IMR-90 (cell line): ENCODE results near the gene ZNF630. TPM values are rescaled to one million over a fixed set of nuclear protein-coding genes. Genes with fewer than 3 reads are reported as not detected.

Experiments used
- ATAC-seq: fragments of 200-7000 bp; cut with Tn5 transposase; 2 replicates; pipeline ENCODE4 v1.9.1; 2020; ENCODE audit warnings: low read depth, mild to moderate bottlenecking, moderate library complexity
- BruUV-seq: library from RNA; stranded (reverse); fragments of 400-500 nt; replicated peaks from 2 replicates; lab custom pipeline; 2021; lab: Mats Ljungman, UMichigan
- CTCF ChIA-PET: fragments of 300-600 bp; formaldehyde crosslinking; extraction: SDS; loops from one replicate; lab custom pipeline; 2021; ENCODE audit warnings: antibody characterized with exemption; lab: Yijun Ruan, JAX
- POLR2A ChIA-PET: fragments of 300-600 bp; sonication (Branson Sonifier 250); formaldehyde crosslinking; loops from one replicate; lab custom pipeline; 2022; ENCODE audit warnings: antibody characterized with exemption; ENCODE audit not compliant: unreplicated experiment; lab: Charles Lee
- DNase-seq: peaks from one replicate; pipeline ENCODE4 v3.0.0; 2013
- H2AFZ ChIP-seq: replicated peaks from 2 replicates; pipeline ENCODE3; 2013; ENCODE audit warnings: low read length, mild to moderate bottlenecking; ENCODE audit not compliant: poor library complexity
- H2AK5ac ChIP-seq: 2 replicates; pipeline ENCODE4 v1.6.1; 2013; ENCODE audit warnings: low read depth, low read length, inconsistent platforms
- H2AK9ac ChIP-seq: replicated peaks from 2 replicates; pipeline ENCODE3; 2013; ENCODE audit warnings: mild to moderate bottlenecking, low read depth, low read length, moderate library complexity; ENCODE audit not compliant: poor library complexity
- H2BK120ac ChIP-seq: 2 replicates; pipeline ENCODE4 v1.6.1; 2013; ENCODE audit warnings: low read depth, low read length, inconsistent platforms
- H2BK15ac ChIP-seq: 3 replicates; pipeline ENCODE4 v1.6.1; 2013; ENCODE audit warnings: low read depth, low read length, inconsistent platforms
- H2BK20ac ChIP-seq: 2 replicates; pipeline ENCODE4 v1.6.1; 2013; ENCODE audit warnings: low read depth, mild to moderate bottlenecking, inconsistent platforms, low read length, moderate library complexity
- H2BK5ac ChIP-seq: 2 replicates; pipeline ENCODE4 v1.6.1; 2013; ENCODE audit warnings: mild to moderate bottlenecking, low read depth, low read length, inconsistent platforms; ENCODE audit not compliant: poor library complexity, severe bottlenecking
- H3K14ac ChIP-seq: replicated peaks from 2 replicates; pipeline ENCODE4 v1.6.1; 2013; ENCODE audit warnings: low read depth, low read length, inconsistent platforms
- H3K18ac ChIP-seq: 2 replicates; pipeline ENCODE4 v1.6.1; 2013; ENCODE audit warnings: low read depth, low read length, control low read depth
- H3K23ac ChIP-seq: 2 replicates; pipeline ENCODE4 v1.6.1; 2013; ENCODE audit warnings: low read depth, low read length, inconsistent platforms
- H3K27ac ChIP-seq: 2 replicates; pipeline ENCODE4 v1.5.1; 2013; ENCODE audit warnings: mild to moderate bottlenecking, control low read depth, low read length; ENCODE audit not compliant: insufficient read depth
- H3K27me3 ChIP-seq: 2 replicates; pipeline ENCODE4 v1.6.1; 2013; ENCODE audit warnings: low read length; ENCODE audit not compliant: control insufficient read depth, insufficient read depth
- H3K36me3 ChIP-seq: 2 replicates; pipeline ENCODE4 v1.6.1; 2013; ENCODE audit warnings: low read length, mixed read lengths; ENCODE audit not compliant: control insufficient read depth, insufficient read depth
- H3K4ac ChIP-seq: 2 replicates; pipeline ENCODE4 v1.6.1; 2013; ENCODE audit warnings: low read depth, low read length, inconsistent platforms
- H3K4me1 ChIP-seq: 2 replicates; pipeline ENCODE4 v1.6.1; 2013; ENCODE audit warnings: low read length, mixed read lengths; ENCODE audit not compliant: control insufficient read depth, insufficient read depth
- H3K4me2 ChIP-seq: 2 replicates; pipeline ENCODE4 v1.6.1; 2013; ENCODE audit warnings: low read depth, mild to moderate bottlenecking, control low read depth, low read length, moderate library complexity
- H3K4me3 ChIP-seq: 2 replicates; pipeline ENCODE4 v1.5.1; 2013; ENCODE audit warnings: low read depth, mild to moderate bottlenecking, control low read depth, low read length, moderate library complexity; ENCODE audit not compliant: insufficient read depth
- H3K56ac ChIP-seq: 2 replicates; pipeline ENCODE4 v1.6.1; 2013; ENCODE audit warnings: low read length, inconsistent platforms; ENCODE audit not compliant: insufficient read depth; ENCODE audit errors: extremely low read depth
- H3K79me1 ChIP-seq, 2 experiments: 2 replicates each; pipeline ENCODE4 v1.6.1; 2013; ENCODE audit warnings: low read length in 2 of 2, inconsistent platforms in 1 of 2, low read depth in 1 of 2
- H3K9ac ChIP-seq: 2 replicates; pipeline ENCODE4 v1.6.1; 2013; ENCODE audit warnings: low read depth, low read length, control low read depth
- H3K9me1 ChIP-seq: 2 replicates; pipeline ENCODE4 v1.6.1; 2013; ENCODE audit warnings: low read length, inconsistent platforms; ENCODE audit not compliant: insufficient read depth
- H3K9me3 ChIP-seq: 2 replicates; pipeline ENCODE4 v1.6.1; 2013; ENCODE audit warnings: low read length; ENCODE audit not compliant: control insufficient read depth, insufficient read depth
- H4K20me1 ChIP-seq: 2 replicates; pipeline ENCODE4 v1.6.1; 2013; ENCODE audit warnings: low read length, inconsistent platforms; ENCODE audit not compliant: insufficient read depth
- H4K5ac ChIP-seq: 2 replicates; pipeline ENCODE4 v1.6.1; 2013; ENCODE audit warnings: mild to moderate bottlenecking, low read depth, low read length, control low read depth
- H4K8ac ChIP-seq, 2 experiments: 2 replicates each; pipeline ENCODE4 v1.6.1; 2013; ENCODE audit warnings: low read depth in 2 of 2, low read length in 2 of 2, control low read depth in 1 of 2, inconsistent platforms in 1 of 2
- H4K91ac ChIP-seq: 2 replicates; pipeline ENCODE4 v1.6.1; 2013; ENCODE audit warnings: low read depth, low read length, inconsistent platforms; ENCODE audit not compliant: insufficient read depth
- BHLHE40 ChIP-seq: fragments of 150-350 bp; IDR thresholded peaks from 2 replicates; pipeline ENCODE4 v1.6.1; 2016; ENCODE audit warnings: mild to moderate bottlenecking, low read depth, low read length
- CEBPB ChIP-seq: IDR thresholded peaks from 2 replicates; pipeline ENCODE4 v1.6.1; 2012; ENCODE audit warnings: low read depth, low read length, improper control_type of control experiment
- CHD1 ChIP-seq: IDR thresholded peaks from 2 replicates; pipeline ENCODE4 v1.6.1; 2012; ENCODE audit warnings: low read depth, low read length, improper control_type of control experiment
- CTCF ChIP-seq: conservative IDR thresholded peaks from 2 replicates; pipeline ENCODE4 v1.5.1; 2012; ENCODE audit warnings: mild to moderate bottlenecking, low read depth, low read length, improper control_type of control experiment
- ELK1 ChIP-seq: fragments of 150-350 bp; IDR thresholded peaks from 2 replicates; pipeline ENCODE4 v1.6.1; 2016; ENCODE audit warnings: low read depth, mild to moderate bottlenecking, low read length, moderate library complexity, borderline replicate concordance
- FOS ChIP-seq: fragments of 150-350 bp; IDR thresholded peaks from 2 replicates; pipeline ENCODE4 v1.6.1; 2016; ENCODE audit warnings: low read depth, low read length
- MAFK ChIP-seq: IDR thresholded peaks from 2 replicates; pipeline ENCODE4 v1.6.1; 2012; ENCODE audit warnings: low read depth, low read length, improper control_type of control experiment
- MAZ ChIP-seq: IDR thresholded peaks from 2 replicates; pipeline ENCODE4 v1.6.1; 2012; ENCODE audit warnings: low read depth, mild to moderate bottlenecking, low read length, improper control_type of control experiment, moderate library complexity, borderline replicate concordance
- MXI1 ChIP-seq: IDR thresholded peaks from 2 replicates; pipeline ENCODE4 v1.6.1; 2012; ENCODE audit warnings: low read depth, mild to moderate bottlenecking, low read length, moderate library complexity, borderline replicate concordance
- POLR2A ChIP-seq: IDR thresholded peaks from 2 replicates; pipeline ENCODE4 v1.6.1; 2012; ENCODE audit warnings: mild to moderate bottlenecking, low read depth, low read length
- RAD21 ChIP-seq: IDR thresholded peaks from 2 replicates; pipeline ENCODE4 v1.6.1; 2012; ENCODE audit warnings: low read length, improper control_type of control experiment
- RCOR1 ChIP-seq: IDR thresholded peaks from 2 replicates; pipeline ENCODE4 v1.6.1; 2012; ENCODE audit warnings: mild to moderate bottlenecking, low read length, improper control_type of control experiment; ENCODE audit not compliant: insufficient replicate concordance
- RFX5 ChIP-seq: IDR thresholded peaks from 2 replicates; pipeline ENCODE4 v1.8.0; 2012; ENCODE audit warnings: low read depth, mild to moderate bottlenecking, low read length, moderate library complexity
- SMC3 ChIP-seq: fragments of 150-350 bp; IDR thresholded peaks from 2 replicates; pipeline ENCODE4 v1.6.1; 2016; ENCODE audit warnings: low read depth, mild to moderate bottlenecking, antibody characterized with exemption, low read length, moderate library complexity
- USF2 ChIP-seq: fragments of 150-350 bp; IDR thresholded peaks from 2 replicates; pipeline ENCODE4 v1.6.1; 2017; ENCODE audit warnings: mild to moderate bottlenecking, antibody characterized with exemption, low read length, low read depth
- WGBS, 2 experiments: methylation state at CpG; one replicate each; pipeline versions ENCODE4 v1.1.5 to v1.1.7; 2013; ENCODE audit warnings: missing lambda C conversion rate in 2 of 2; ENCODE audit not compliant: insufficient read length in 1 of 2; ENCODE audit errors: extremely low coverage in 2 of 2; 5-methylcytosine and 5-hydroxymethylcytosine counted together
- dilution Hi-C: fragments of 300-500 bp; cut with HindIII; formaldehyde crosslinking; loops from one replicate; pipeline ENCODE4 v1.14.3; 2018; ENCODE audit warnings: low sequenced_read_pairs; ENCODE audit not compliant: unreplicated experiment
- in situ Hi-C: fragments of 300-500 bp; cut with MboI; formaldehyde crosslinking; loops from 3 replicates; pipeline ENCODE4 v1.14.3; 2019; ENCODE audit warnings: low sequenced_read_pairs, inconsistent platforms, mixed read lengths
- intact Hi-C: fragments of 100-400 bp; cut with micrococcal nuclease; formaldehyde crosslinking; loops from 2 replicates; pipeline ENCODE4 v1.10.0; 2022
- polyA plus RNA-seq, 3 experiments: library from polyadenylated mRNA; depleted of rRNA; stranded (reverse); fragments of >200 nt; gene quantifications; 2 replicates each; pipeline ENCODE4 v1.2.3, GENCODE V29; 2012; ENCODE audit warnings: low replicate concordance in 1 of 3
- total RNA-seq: library from RNA; depleted of rRNA; stranded (reverse); fragments of >200 nt; gene quantifications from 2 replicates; pipeline ENCODE4 v1.2.3, GENCODE V29; 2012

The ZNF630 gene
- total and polyA plus RNA-seq, 2 of the 4 experiments (the other 2 are of a cell fraction) = 0.24 to 0.54 TPM

GRCh38 chrX:48028091-48028490, 43.3 kb downstream of the ZNF630 start:
- DNase-seq = no peak
- no TSS peak for BruUV-seq
- TF ChIP-seq MAFK (no peak), MAZ (no peak), MXI1 (no peak), USF2 (no peak), RFX5 (no peak), RAD21 (no peak), SMC3 (no peak), CHD1 (no peak), CTCF (no peak), ELK1 (no peak), POLR2A (no peak), FOS (no peak), BHLHE40 (no peak), RCOR1 (no peak), CEBPB (no peak)
- no peak overlapping the region for H2AFZ ChIP-seq
- no peak for ATAC-seq
- H3K9ac ChIP-seq = no peak overlapping the region
- no peaks in the 10 kb centered on the region for H3K79me1 ChIP-seq
- H3K18ac ChIP-seq = no peak overlapping the region
- no peaks in the 10 kb centered on the region for H3K27me3 ChIP-seq
- H3K4me3 ChIP-seq = no peak overlapping the region
- dilution Hi-C loops = no loop called here
- in situ Hi-C loops = loop anchor here (10.0 to 25.0 kb wide), 2 partner anchors 193 to 491 kb away; partner anchors contain the start of gene ZNF81
- H4K91ac ChIP-seq = no peak overlapping the region
- H3K56ac ChIP-seq = no peak overlapping the region
- H3K36me3 ChIP-seq = no peaks in the 10 kb centered on the region
- no peak overlapping the region for H3K23ac ChIP-seq
- ChIA-PET POLR2A (no interaction called here), CTCF (interaction anchor here (1.1 kb wide), 1 partner anchor 383 kb away, joined by 3 read pairs; no protein-coding TSS in a partner anchor)
- no peaks in the 10 kb centered on the region for H3K9me3 ChIP-seq
- no peak overlapping the region for H2BK20ac ChIP-seq
- no peak overlapping the region for H3K4ac ChIP-seq
- no peak overlapping the region for H2BK15ac ChIP-seq
- no peak overlapping the region for H2AK9ac ChIP-seq
- H4K5ac ChIP-seq = no peak overlapping the region
- no peak overlapping the region for H2BK120ac ChIP-seq
- H4K8ac ChIP-seq = no peak overlapping the region
- no peaks in the 10 kb centered on the region for H3K4me1 ChIP-seq
- H3K14ac ChIP-seq = no peak overlapping the region
- no peak overlapping the region for H3K27ac ChIP-seq
- no peak overlapping the region for H2BK5ac ChIP-seq
- no peak overlapping the region for H3K4me2 ChIP-seq
- no peaks in the 10 kb centered on the region for H3K9me1 ChIP-seq
- intact Hi-C loops = loop anchor here (5.0 kb wide), 3 partner anchors 464 to 531 kb away; partner anchors contain the start of gene ARAF
- 71% methylated on average over 5 of the region's 8 CpGs; no CpG with 5 or more reads in 1 of the 2 experiments for WGBS, 2 experiments
- no peak overlapping the region for H2AK5ac ChIP-seq
- H4K20me1 ChIP-seq = no peaks in the 10 kb centered on the region
